Head of caudate nucleus (tissue), 42 donors: ENCODE data around the gene MRPL37.
A peak's percentile ranks its signal among the peaks of the same experiment; 100 is the strongest.
"Not testable (repeated sequence)": the region's sequence is repeated elsewhere in the genome, so short reads cannot be mapped to it uniquely, and the experiment has no call there.

Experiments
- DNase-seq, 42 donors: peaks; one replicate each; pipeline versions ENCODE4 v3.0.0 to v3.0.0-alpha.2; 2020 to 2021; ENCODE audit warnings: mixed read lengths in 7 of 42
- intact Hi-C: fragments of 100-400 bp; cut with DNase I; formaldehyde crosslinking; loops from one replicate; pipeline ENCODE4 v1.15.0; 2022

Gene MRPL37

DNA sequence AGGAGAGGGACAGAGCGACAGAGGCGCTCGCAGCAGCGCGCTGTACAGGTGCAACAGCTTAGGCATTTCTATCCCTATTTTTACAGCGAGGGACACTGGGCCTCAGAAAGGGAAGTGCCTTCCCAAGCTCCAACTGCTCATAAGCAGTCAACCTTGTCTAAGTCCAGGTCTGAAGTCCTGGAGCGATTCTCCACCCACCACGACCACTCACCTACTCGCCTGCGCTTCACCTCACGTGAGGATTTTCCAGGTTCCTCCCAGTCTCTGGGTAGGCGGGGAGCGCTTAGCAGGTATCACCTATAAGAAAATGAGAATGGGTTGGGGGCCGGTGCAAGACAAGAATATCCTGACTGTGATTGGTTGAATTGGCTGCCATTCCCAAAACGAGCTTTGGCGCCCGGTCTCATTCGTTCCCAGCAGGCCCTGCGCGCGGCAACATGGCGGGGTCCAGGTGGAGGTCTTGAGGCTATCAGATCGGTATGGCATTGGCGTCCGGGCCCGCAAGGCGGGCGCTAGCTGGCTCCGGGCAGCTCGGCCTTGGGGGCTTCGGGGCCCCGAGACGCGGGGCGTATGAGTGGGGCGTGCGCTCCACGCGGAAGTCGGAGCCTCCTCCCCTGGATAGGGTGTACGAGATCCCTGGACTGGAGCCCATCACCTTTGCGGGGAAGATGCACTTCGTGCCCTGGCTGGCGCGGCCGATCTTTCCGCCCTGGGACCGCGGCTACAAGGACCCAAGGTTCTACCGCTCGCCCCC, at the start of gene MRPL37, which contains the start of gene CYB5RL:
TSS of gene MRPL37 (plus strand) at position 403 of the 754 bp plus-strand sequence. CDS start at position 480, 77 bp downstream.
TSS of gene CYB5RL (minus strand) at position 266 of the 754 bp plus-strand sequence. CDS start 4,414 bp downstream, outside the sequence.
- peak; percentile 90 to 98 (median 94) for DNase-seq

DNA sequence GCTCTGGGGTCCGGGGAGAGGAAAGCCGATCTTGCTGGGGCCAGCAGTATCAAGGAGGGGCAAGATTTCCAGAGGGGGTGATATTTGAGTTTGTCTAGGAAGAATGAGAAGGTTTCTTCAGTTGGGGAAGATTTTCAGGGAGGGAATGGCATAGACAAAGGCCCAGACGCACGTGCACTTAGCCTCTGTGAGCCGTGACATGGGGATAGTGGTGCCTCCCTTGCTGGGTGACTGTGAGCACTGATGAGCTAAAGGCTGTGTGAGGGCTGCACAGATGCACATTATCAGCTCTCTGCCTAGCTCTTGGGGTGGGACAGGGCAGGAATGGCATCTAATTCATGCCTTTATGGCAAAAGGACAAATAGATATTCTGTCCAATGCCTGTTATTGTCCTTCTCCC, 49.0 kb upstream of the MRPL37 start:
- DNase-seq, result no peak
- intact Hi-C loops, result no loop called here

More for the DNA sequence above, at the start of gene MRPL37, which contains the start of gene CYB5RL:
- intact Hi-C loops, result loop anchor here (10.0 kb wide), 1 partner anchor 205 kb away; the partner anchor contains the start of gene SSBP3

DNA sequence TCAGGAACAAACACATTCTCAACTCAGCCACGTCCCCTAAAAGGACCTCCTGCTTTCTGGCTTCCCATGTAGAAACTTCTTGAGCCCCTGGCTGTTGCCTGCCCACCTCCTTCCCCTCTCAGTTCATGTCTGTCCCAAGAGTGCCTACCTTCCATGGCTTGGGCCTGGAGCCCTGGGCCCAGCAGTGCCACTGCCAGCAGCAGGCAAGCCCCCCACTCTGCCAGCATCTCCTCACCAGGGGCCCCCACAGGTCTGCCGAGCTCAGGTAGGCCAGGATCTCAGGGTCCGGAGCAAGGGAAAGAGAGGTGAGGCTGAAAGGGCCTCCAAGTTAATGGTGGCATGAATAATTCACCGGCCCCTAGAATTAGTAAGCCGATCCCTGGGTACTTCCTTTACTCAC, 47.3 kb upstream of the MRPL37 start, which contains the start of gene CDCP2:
TSS of gene CDCP2 (minus strand) at position 305 of the 400 bp plus-strand sequence. CDS start at position 227, 78 bp downstream.
- intact Hi-C loops, result no loop called here
- no peak for DNase-seq

DNA sequence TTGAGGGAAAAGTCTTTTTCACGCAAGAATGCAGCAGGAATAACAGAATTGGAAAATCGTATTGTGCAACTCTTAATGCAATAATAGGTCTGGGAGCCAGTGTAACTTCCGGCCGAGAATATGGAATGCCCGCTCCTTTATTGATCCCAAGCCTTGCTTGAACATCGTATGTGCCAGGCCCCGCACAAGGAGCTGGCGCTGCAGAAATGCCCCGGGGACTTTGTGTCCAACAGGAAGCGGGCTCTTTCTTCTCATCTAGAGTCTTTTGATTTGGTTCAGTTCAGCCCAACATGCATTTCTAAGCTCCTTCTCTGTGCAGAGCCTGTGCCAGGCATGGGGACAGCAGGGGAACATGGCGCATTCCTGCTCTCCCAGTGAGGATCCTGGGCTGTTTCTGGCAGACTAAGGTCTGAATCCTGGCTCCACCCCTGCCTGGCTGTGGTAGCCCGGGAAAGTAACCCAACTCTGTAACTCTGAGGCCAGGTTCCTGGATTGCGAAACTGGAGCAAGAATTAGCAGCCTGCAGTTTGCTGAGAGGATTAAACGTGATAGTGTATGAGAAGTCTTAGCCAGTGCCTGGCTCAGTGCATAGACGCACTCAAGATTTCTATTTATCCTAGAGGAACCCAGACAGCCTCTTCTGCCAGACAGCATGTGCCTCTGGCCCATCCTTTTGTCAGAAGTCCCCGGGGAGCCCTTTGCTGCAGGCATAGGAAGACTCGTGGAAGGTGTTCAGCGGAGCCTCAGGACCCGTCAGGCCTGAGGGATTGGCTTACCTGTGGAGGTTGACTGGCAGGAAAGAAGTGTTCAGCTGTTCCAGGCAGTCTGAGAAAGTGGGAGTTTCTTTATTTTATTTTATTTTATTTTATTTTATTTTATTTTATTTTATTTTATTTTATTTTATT, 46.2 kb upstream of the MRPL37 start:
- intact Hi-C loops, result no loop called here
- peak in 3 of 42 donors; percentile 6 to 40 (median 16) for DNase-seq

DNA sequence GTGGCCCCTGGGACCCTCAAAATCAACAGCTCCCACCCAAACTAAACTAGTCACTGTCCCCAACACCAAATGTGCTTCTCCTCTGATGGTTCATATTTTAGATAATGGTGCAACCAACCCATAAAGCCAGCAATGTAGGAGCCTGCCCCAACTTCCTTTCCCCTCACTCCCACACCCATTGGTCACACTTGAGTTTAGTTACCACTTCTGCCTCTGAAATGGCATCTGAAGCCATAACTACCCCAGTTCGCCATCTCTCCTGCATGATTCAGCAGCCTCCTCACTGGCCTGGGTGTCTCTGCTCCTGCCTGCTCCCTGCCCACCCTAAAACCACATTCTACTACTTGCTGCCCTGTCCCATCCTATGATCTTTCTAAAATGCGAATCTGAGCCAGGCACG, 43.8 kb upstream of the MRPL37 start:
- intact Hi-C loops, result no loop called here
- no peak for DNase-seq

DNA sequence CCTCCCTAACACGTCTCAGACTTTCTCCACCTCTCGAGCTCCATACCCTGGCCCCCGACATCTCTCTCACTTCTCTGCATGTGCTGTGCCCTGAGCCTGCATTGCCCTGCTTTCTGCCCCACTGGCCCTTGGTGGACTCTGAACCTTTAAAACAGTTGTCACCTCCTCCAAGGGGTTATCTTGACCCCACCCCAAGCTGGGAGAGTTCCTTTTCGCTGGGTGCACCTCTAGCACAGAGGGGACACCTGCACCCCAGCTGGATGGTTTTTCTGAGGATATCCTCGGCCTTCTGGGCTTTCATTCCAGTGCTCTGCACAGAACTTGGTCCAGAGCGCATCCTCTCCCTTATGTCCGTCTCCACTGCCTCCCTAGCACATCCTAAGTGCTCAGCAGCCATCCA, 43.0 kb upstream of the MRPL37 start:
- intact Hi-C loops, result no loop called here
- no peak for DNase-seq

DNA sequence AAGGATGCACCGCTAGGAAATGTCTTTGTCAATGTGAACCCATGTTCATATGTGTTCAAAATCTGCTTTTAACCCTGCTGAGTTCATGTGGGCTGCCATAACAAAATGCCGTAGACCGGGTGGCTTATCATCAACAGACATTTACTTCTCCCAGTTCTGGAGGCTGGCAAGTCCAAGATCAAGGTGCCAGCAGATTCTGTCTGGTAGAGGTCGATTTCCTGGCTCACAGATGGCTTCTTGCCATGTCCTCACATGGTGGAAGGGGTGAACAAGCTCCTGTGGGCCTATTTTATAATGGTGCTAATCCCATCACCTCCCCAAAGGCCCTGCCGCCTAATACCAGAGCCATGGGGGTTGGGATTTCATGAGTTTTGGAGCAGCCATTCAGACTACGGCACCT, 42.6 kb upstream of the MRPL37 start:
- no peak for DNase-seq
- intact Hi-C loops, result no loop called here

DNA sequence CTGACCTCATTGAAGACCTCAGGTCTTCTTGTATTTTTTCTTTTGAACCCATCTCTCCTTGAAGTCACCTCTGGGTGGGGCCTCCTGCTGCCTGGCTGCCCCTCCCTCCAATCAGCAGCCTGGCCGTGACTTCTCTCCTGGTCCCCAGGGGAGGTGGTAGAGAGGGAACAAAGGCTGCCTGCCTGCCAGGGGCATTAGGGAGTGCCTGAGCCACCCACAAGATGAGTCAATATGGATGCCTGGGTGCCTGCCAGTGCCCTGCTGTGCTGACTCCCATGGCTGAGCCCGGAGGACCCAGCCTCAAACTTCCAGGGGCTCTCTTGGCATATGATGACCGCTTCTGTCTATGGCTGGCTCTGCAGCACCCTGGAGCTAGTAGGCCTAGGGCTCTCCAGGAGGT, 41.9 kb upstream of the MRPL37 start:
- no peak for DNase-seq
- intact Hi-C loops, result no loop called here

DNA sequence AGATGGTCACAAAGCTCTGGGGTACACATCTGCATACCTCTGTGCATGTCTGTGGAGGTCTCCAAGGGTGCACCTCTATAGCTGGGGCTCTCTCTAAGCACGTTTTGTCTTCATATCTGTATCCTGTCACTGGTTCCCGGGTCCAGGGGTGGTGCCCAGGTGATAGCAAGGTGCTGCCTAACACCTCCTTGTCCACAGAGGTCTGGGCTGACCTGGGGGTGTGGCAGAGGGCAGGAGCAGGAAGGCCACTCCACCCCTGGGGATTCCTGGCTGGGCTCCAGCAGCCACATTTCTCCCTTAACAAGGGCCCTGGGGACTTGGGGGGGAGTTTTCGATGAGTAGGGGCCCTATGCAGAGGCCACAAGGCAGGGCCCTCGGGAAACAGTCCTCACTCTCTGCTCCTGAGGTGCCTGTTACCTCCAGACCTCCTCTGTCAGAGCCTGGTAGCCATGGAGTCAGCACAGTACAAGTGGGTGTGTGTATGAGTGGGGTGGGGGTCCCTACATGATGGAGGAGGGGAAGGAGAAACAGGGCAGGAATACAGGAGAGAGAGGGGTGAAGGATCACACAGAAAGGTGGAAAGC, 40.1 kb upstream of the MRPL37 start:
- intact Hi-C loops, result no loop called here
- DNase-seq, result no peak

DNA sequence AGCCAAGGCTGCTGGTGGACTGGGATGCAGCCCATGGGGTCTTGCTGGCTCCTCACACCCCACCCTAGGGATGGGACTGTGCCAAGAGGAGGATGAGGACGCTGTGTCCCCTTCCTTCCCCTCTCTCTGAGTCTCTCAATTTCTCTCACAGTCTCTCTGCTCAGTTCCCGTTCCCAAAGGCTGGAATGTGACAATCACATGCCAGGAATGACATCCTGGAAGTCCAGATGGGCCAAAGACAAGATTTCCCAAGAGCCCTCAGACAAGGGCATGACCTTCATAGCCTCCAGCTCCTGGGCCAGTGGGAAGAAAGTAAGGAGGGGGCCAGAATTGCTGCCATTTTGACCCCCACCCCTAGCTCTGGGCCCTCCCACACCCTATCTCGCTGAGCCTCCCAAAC, 39.6 kb upstream of the MRPL37 start:
- DNase-seq, result no peak
- intact Hi-C loops, result no loop called here

DNA sequence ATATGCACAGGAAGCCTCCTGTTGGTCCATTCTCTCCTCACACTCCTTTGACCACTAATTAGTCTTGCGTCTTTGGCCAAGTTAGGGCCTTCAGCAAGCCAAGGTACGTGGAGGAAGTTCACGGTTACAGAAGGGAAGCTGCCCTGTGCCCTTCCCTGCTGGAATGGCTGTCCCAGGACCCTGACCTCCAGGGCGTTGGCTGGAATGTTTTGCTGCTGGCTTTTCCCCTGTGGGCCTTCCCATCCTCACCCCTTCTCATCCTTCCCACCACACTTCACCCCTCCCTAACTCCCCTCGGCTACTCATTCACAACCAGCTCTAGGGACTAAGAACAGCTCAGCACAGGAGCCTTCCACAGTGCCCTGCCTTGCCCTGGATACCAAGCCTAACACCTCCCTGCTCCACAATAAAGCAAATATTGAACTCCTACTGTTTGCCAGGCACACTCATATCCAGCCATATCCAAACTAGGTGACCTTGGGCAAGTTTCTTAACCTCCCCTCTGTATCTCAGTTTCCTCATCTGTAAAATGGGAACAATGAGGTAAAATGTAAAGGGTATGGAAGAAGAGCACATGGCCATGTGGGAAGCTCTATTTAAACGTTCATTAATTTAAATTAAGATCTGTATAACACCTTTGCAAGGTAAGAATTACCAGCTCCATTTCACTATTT, 38.3 kb upstream of the MRPL37 start:
- intact Hi-C loops, result no loop called here
- no peak for DNase-seq

DNA sequence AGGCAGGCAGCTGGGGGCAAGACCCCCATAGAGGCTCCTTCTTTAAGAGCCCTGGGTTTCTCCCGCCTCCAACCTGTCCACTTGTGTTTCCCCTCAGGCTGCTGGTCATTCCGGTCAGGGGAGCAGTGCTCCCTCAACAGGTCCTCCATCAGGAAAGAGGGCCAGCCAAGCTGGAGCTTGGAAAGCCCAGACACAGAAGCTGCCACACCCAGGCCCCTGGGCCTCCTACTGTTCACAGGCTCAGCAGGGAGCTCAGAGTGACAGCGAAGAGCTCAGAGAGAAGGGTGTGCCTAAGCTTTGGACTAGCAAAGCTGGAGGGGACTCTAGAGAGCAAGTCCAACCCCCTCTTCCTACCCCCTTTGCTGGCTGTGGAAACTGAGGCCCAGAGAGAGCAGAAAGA, 36.9 kb upstream of the MRPL37 start:
- intact Hi-C loops, result no loop called here
- no peak for DNase-seq

DNA sequence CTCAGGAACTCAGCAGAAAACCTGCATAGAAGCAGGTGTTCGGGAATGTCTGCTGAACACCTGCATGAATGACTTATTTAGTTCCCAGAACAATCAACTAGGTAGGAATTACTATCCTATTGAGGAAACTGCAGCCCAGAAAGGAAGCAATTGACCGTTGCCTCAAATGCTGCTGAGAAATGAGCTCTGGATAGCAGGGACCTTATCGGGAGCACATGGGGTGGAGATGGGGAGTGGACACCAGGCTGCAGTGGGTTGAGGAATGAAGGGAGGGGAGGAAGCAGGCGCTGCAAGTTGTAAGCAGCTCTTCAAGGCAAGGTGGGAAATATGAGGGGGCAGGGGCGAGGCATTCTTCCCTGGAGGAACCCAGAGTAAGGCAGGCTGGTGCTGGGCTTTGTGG, 36.4 kb upstream of the MRPL37 start:
- intact Hi-C loops, result no loop called here
- DNase-seq, result no peak

DNA sequence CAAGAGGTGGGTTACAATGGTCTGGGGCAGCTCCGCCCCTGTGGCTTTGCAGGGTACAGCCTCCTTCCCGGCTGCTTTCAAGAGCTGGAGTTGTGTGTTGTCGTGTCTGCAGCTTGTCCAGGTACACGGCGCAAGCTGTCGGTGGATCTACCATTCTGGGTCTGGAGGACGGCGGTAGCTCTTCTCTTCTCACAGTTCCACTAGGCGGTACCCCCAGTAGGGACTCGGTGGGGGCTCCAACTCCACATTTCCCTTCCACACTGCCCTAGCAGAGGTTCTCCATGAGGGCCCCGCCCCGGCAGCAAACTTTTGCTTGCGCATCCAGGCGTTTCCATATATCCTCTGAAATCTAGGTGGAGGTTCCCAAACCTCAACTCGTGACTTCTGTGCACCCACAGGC, 34.8 kb upstream of the MRPL37 start:
- DNase-seq, result no peak
- intact Hi-C loops, result no loop called here

DNA sequence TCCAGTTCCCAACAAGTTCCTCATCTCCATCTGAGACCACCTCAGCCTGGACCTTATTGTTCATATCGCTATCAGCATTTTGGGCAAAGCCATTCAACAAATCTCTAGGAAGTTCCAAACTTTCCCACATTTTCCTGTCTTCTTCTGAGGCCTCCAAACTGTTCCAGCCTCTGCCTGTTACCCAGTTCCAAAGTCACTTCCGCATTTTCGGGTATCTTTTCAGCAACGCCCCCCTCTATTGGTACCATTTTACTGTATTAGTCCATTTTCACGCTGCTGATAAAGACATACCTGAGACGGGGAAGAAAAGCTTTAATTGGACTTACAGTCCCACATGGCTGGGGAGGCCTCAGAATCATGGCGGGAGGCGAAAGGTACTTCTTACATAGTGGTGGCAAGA, 33.6 kb upstream of the MRPL37 start:
- intact Hi-C loops, DNase-seq: not testable (repeated sequence)

DNA sequence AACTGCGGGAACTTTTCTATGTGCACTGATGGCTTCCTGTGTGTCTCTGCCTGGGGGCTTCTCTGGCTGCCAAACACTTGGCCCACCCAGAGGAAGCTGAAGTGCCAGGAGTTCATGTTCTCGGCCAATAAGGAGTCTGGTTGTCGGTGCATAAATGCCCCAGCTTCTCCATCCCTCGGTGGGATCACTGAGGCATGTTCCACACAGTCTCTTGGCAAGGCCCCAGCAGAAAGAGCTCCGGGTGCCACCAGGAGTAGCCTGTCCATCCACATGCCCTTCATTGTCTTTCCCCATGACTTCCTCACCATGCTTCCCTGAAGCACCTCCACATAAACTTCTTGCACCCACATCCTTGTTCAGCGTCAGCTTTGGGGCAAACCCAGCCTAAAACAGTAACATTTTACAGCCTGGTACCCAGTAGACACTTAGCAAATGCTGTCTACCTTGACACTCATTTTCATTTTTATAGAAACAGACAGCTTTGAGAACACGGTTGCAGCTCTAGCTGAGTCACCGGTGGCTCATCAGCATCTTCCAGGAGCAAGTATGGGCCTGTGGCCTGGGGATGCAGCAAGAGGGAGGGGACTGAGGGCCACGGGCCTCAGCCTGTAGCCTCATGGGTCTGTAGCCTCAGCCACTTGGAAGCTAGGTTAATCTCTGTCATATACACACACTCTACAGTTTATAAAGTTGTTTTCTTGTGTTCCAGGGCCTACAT, 32.4 kb upstream of the MRPL37 start:
- peak in 35 of 42 donors; percentile 7 to 80 (median 43) for DNase-seq

DNA sequence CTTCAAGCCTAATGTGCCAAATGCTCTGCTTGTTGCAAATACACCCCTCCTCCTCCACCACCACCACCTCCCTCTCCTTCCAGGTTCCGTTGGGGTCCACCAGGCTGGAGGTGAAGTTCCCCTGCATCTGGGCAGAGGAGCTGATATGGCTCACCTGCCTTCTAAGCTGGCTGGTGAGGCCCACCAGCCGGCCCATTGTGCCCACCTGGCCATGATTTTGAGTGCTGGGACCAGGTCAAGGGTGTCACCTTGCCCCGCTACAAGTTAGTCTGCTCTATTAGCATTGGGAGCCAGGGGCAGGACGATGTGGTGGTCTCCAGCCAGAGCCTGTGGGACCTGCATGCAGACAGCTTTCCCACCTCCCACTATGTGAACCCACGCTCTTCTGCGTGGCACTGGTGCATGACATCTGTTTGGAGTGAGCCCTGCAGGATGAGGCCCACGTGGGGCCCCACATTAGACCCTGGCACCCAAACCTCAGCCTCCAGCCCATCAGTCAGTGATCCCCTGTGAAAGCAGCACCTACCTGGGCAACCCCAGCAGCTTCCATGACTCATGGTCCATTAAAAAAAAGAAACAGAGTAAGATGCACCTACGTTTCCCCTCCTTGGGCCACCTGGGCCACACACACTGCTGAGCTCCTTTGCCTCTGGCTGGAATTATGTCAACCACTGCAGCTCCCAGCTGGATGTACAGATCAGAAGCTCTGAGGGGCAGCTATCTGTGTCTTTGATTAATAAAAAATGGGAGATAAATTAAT, 31.6 kb upstream of the MRPL37 start:
- DNase-seq, result no peak
- intact Hi-C loops, result no loop called here

More for the DNA sequence above, 32.4 kb upstream of the MRPL37 start:
- intact Hi-C loops, result no loop called here

DNA sequence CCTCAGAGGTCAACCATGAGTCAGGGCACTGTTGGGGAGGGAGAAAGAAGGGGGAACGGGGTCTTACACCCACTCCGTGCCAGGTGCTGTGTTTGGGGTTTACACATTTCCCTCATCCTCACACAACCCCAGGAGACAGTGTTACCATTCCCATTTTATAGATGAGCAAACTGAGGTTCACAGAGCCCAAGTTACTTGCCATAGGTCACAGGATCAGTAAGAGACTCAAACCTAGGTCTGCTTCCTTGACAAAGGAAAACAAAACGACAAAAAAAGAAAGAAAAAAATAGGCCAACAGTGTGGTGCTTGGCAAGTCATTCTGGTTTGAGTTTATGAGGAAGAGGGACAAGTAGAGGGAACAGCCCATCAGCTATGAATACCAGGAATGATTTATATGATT, 30.9 kb upstream of the MRPL37 start:
- DNase-seq, result no peak
- intact Hi-C loops, result no loop called here
